Right lobe of liver (tissue), 4 donors: ENCODE data around the gene EIF4E1B.

Experiments used
- POLR2A ChIP-seq: fragments of 450-650 bp; IDR thresholded peaks from one replicate; pipeline ENCODE4 v1.6.1; 2017; ENCODE audit warnings: antibody characterized with exemption, mild to moderate bottlenecking
- TF ChIP-seq, protein P1 (sequence below), 4 donors: fragments of 200-600 bp in 3 of 4; fragments of 450-650 bp in 1 of 4; IDR thresholded peaks; one replicate each; pipeline versions ENCODE4 v1.5.1 to v1.8.0; 2016 to 2022; ENCODE audit warnings: antibody characterized with exemption in 4 of 4, mild to moderate bottlenecking in 2 of 4
- donor health status: DM: no; HTN: no; CAD: no.
- donor health status: DM: no; HTN: no; CAD: no.
- donor health status: DM: no; HTN: yes; CAD: no.

GRCh38 chr5:176633598-176633997, 3.1 kb downstream of the EIF4E1B start:
- TF ChIP-seq, protein P1, sequence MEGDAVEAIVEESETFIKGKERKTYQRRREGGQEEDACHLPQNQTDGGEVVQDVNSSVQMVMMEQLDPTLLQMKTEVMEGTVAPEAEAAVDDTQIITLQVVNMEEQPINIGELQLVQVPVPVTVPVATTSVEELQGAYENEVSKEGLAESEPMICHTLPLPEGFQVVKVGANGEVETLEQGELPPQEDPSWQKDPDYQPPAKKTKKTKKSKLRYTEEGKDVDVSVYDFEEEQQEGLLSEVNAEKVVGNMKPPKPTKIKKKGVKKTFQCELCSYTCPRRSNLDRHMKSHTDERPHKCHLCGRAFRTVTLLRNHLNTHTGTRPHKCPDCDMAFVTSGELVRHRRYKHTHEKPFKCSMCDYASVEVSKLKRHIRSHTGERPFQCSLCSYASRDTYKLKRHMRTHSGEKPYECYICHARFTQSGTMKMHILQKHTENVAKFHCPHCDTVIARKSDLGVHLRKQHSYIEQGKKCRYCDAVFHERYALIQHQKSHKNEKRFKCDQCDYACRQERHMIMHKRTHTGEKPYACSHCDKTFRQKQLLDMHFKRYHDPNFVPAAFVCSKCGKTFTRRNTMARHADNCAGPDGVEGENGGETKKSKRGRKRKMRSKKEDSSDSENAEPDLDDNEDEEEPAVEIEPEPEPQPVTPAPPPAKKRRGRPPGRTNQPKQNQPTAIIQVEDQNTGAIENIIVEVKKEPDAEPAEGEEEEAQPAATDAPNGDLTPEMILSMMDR (IDR thresholded peaks at IDR 0.05), result no peak
- TF ChIP-seq POLR2A, result no peak
